Lower leg skin (tissue), 3 donors: ENCODE data around the gene DIP2C.

ENCODE experiments used
- POLR2A ChIP-seq, 2 donors: fragments of 450-650 bp; IDR thresholded peaks; one replicate each; pipeline ENCODE4 v1.6.1; 2016 to 2017; ENCODE audit warnings: antibody characterized with exemption in 2 of 2, mild to moderate bottlenecking in 1 of 2, moderate library complexity in 1 of 2
- TF ChIP-seq, protein P1 (sequence below), 3 donors: fragments of 450-650 bp; IDR thresholded peaks; one replicate each; pipeline ENCODE4 v1.5.1; 2016; ENCODE audit warnings: antibody characterized with exemption in 3 of 3, mild to moderate bottlenecking in 3 of 3, moderate library complexity in 2 of 3

DNA sequence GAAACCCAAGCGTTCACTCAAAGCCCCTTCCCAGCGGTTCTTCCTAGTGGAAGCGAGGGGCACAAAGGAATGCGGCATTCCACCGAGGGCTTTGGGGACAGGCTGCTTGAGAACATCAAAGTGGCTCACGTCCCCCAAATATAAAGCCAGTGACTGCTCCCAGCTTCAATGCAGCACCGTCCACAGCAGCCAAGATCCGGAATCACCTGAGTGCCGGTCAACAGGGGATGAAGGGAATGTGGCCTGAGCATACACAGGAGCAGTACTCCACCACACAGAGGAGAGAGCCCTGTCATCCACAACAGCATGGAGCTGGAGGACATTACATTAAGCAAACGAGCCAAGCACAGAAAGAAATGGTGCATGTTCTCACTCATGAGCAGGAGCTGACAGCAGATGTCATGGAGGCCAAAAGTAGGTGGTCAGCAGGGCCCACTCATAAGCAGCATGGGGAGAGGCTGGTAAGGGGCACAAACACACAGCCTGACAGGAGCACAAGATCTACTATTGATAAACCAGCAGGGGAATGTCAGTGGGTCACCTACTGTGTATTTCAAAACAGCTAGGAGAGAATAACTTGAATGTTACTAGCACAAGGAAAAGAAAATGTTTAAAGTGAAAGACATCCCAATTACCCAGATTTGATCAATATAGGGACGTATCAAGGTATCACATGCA, 79.5 kb downstream of the DIP2C start:
- no peak for TF ChIP-seq POLR2A (IDR thresholded peaks at IDR 0.05)
- TF ChIP-seq, protein P1, sequence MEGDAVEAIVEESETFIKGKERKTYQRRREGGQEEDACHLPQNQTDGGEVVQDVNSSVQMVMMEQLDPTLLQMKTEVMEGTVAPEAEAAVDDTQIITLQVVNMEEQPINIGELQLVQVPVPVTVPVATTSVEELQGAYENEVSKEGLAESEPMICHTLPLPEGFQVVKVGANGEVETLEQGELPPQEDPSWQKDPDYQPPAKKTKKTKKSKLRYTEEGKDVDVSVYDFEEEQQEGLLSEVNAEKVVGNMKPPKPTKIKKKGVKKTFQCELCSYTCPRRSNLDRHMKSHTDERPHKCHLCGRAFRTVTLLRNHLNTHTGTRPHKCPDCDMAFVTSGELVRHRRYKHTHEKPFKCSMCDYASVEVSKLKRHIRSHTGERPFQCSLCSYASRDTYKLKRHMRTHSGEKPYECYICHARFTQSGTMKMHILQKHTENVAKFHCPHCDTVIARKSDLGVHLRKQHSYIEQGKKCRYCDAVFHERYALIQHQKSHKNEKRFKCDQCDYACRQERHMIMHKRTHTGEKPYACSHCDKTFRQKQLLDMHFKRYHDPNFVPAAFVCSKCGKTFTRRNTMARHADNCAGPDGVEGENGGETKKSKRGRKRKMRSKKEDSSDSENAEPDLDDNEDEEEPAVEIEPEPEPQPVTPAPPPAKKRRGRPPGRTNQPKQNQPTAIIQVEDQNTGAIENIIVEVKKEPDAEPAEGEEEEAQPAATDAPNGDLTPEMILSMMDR (IDR thresholded peaks at IDR 0.05): no peak
